A549 (cell line): Measurements from ENCODE around the gene ROR1. TPM values are rescaled to one million over a fixed set of nuclear protein-coding genes. Genes with fewer than 3 reads are reported as not detected.

Experiments used
- ATAC-seq, 2 experiments: fragments of 200-7000 bp in 1 of 2; fragments of >200 bp in 1 of 2; cut with Nextera tagmentation in 1 of 2; cut with Tn5 transposase in 1 of 2; 3 replicates each; pipeline versions ENCODE4 v1.8.0 to v1.9.1; 2018 to 2020; ENCODE audit warnings: mild to moderate bottlenecking in 1 of 2, moderate library complexity in 1 of 2
- CTCF ChIA-PET: fragments of 300-600 bp; sonication (Branson Sonifier 250); formaldehyde crosslinking; extraction: SDS; loops from one replicate; lab custom pipeline; 2021; ENCODE audit warnings: antibody characterized with exemption, inconsistent platforms; lab: Yijun Ruan, JAX
- POLR2A ChIA-PET: fragments of 350-600 bp; formaldehyde crosslinking; extraction: SDS; loops from one replicate; lab custom pipeline; 2021; ENCODE audit warnings: antibody characterized with exemption, inconsistent platforms; lab: Yijun Ruan, JAX
- DNase-seq, 2 experiments: peaks; one replicate each; pipeline versions ENCODE4 v3.0.0 to v3.0.0-alpha.2; 2011 to 2016; ENCODE audit warnings: low read depth in 1 of 2, low spot score in 1 of 2
- FAIRE-seq: peaks from 2 replicates; lab custom pipeline; 2011; peaks lifted over from hg19 to GRCh38; lab: Jason Lieb, UNC
- H3K27ac ChIP-seq, 2 experiments: fragments of >200 bp; sonication (Bioruptor Twin); formaldehyde crosslinking; 3 replicates each; pipeline ENCODE4 v1.5.1; 2016 to 2017
- H3K4me1 ChIP-seq: fragments of >200 bp; sonication (Bioruptor Twin); formaldehyde crosslinking; 3 replicates; pipeline ENCODE4 v1.6.1; 2016
- H3K4me2 ChIP-seq: fragments of >200 bp; sonication (Bioruptor Twin); formaldehyde crosslinking; 3 replicates; pipeline ENCODE4 v1.6.1; 2016
- H3K4me3 ChIP-seq: fragments of >200 bp; sonication (Bioruptor Twin); formaldehyde crosslinking; 3 replicates; pipeline ENCODE4 v1.5.1; 2016
- H3K9me3 ChIP-seq: fragments of >200 bp; sonication (Bioruptor Twin); formaldehyde crosslinking; 3 replicates; pipeline ENCODE4 v1.6.1; 2016
- CBX2 ChIP-seq: fragments of 200-600 bp; sonication (generic); IDR thresholded peaks from 2 replicates; pipeline ENCODE4 v1.6.1; 2016; ENCODE audit warnings: low read depth, mild to moderate bottlenecking, borderline replicate concordance
- CEBPB ChIP-seq, 2 experiments: fragments of >200 bp in 1 of 2; sonication (Bioruptor Twin) in 1 of 2; formaldehyde crosslinking in 1 of 2; IDR thresholded peaks; 2 replicates each; pipeline ENCODE4 v1.6.1; 2012 to 2016
- CHD4 ChIP-seq: fragments of 200-600 bp; sonication (generic); IDR thresholded peaks from 2 replicates; pipeline ENCODE4 v1.6.1; 2016; ENCODE audit warnings: antibody characterized with exemption, mild to moderate bottlenecking, borderline replicate concordance
- CTCF ChIP-seq: fragments of >200 bp; sonication (Bioruptor Twin); formaldehyde crosslinking; IDR thresholded peaks from 3 replicates; pipeline ENCODE4 v1.5.1; 2016
- EHMT2 ChIP-seq: fragments of 200-600 bp; sonication (generic); IDR thresholded peaks from 2 replicates; pipeline ENCODE4 v1.6.1; 2016; ENCODE audit warnings: antibody characterized with exemption, low read depth, mild to moderate bottlenecking, moderate library complexity
- ESRRA ChIP-seq: fragments of 150-350 bp; IDR thresholded peaks from 2 replicates; pipeline ENCODE4 v1.6.1; 2014; ENCODE audit warnings: mild to moderate bottlenecking, low read length, borderline replicate concordance
- HEYL ChIP-seq: fragments of 250-450 bp; sonication (Bioruptor Pico); IDR thresholded peaks from 2 replicates; pipeline ENCODE4 v1.8.0; 2021; ENCODE audit warnings: mild to moderate bottlenecking, moderate library complexity
- HOXA7 ChIP-seq: fragments of 250-450 bp; sonication (Bioruptor Pico); IDR thresholded peaks from 2 replicates; pipeline ENCODE4 v1.5.0; 2020; ENCODE audit warnings: mild to moderate bottlenecking, moderate library complexity
- HOXB5 ChIP-seq: fragments of 250-450 bp; sonication (Bioruptor Pico); IDR thresholded peaks from 2 replicates; pipeline ENCODE4 v1.5.0; 2020; ENCODE audit warnings: mild to moderate bottlenecking, moderate library complexity
- KDM5A ChIP-seq: fragments of 200-600 bp; sonication (generic); IDR thresholded peaks from 2 replicates; pipeline ENCODE4 v1.6.1; 2016; ENCODE audit warnings: antibody characterized with exemption, mild to moderate bottlenecking
- NFE2L2 ChIP-seq: fragments of 150-350 bp; conservative IDR thresholded peaks from 2 replicates; pipeline ENCODE4 v1.6.1; 2014; ENCODE audit warnings: low read length
- NPAS2 ChIP-seq: fragments of 250-450 bp; sonication (Bioruptor Pico); IDR thresholded peaks from 2 replicates; pipeline ENCODE4 v1.8.0; 2022; ENCODE audit warnings: mild to moderate bottlenecking, moderate library complexity, borderline replicate concordance
- NR3C1 ChIP-seq: fragments of >200 bp; sonication (Bioruptor Twin); formaldehyde crosslinking; IDR thresholded peaks from 3 replicates; pipeline ENCODE4 v1.6.1; 2017
- PHF8 ChIP-seq: fragments of 200-600 bp; sonication (generic); IDR thresholded peaks from 2 replicates; pipeline ENCODE4 v1.6.1; 2016; ENCODE audit warnings: low read depth, mild to moderate bottlenecking, antibody characterized with exemption, moderate library complexity, borderline replicate concordance
- SMC3 ChIP-seq: fragments of >200 bp; sonication (Bioruptor Twin); formaldehyde crosslinking; IDR thresholded peaks from 3 replicates; pipeline ENCODE4 v1.6.1; 2018; ENCODE audit warnings: inconsistent platforms
- SREBF2 ChIP-seq: fragments of 450-650 bp; IDR thresholded peaks from 2 replicates; pipeline ENCODE4 v1.6.1; 2014; ENCODE audit warnings: mild to moderate bottlenecking, moderate library complexity
- USF2 ChIP-seq: fragments of 450-650 bp; IDR thresholded peaks from 2 replicates; pipeline ENCODE4 v1.6.1; 2014; ENCODE audit warnings: antibody characterized with exemption
- ZC3H11A ChIP-seq: fragments of 450-650 bp; IDR thresholded peaks from 2 replicates; pipeline ENCODE4 v1.6.1; 2014; ENCODE audit warnings: antibody characterized with exemption, mild to moderate bottlenecking
- WGBS: methylation state at CpG from one replicate; pipeline ENCODE4 v1.1.6; 2017; ENCODE audit errors: missing lambda C conversion rate; 5-methylcytosine and 5-hydroxymethylcytosine counted together
- polyA plus RNA-seq, 4 experiments: library from polyadenylated mRNA; depleted of rRNA in 3 of 4; stranded (reverse); fragments of >200 nt; fragmentation: RNase III in 1 of 4; extraction: RNeasy Plus Mini Kit Qiagen cat#74134 plus additional on column Dnase treatment in 1 of 4; gene quantifications; 2 replicates in 3 of 4; 3 replicates in 1 of 4; pipeline ENCODE4 v1.2.3, GENCODE V29; 2011 to 2017

Gene ROR1
- polyA plus RNA-seq, 2 of the 4 experiments (the other 2 are of a cell fraction): 6.5 to 19.0 TPM

GRCh38 chr1:64137412-64137803 lies 363.6 kb downstream of the ROR1 start:
- no peak overlapping the region for H3K4me2 ChIP-seq
- POLR2A ChIA-PET: interaction anchor here (1.1 kb wide), 1 partner anchor 445 kb away, joined by 3 read pairs; no protein-coding TSS in a partner anchor
- ATAC-seq (no peak), DNase-seq (no peak), FAIRE-seq (no peak)
- no peak overlapping the region for H3K4me3 ChIP-seq
- CTCF ChIA-PET: interaction anchor here (0.6 to 3.2 kb wide), 41 partner anchors 9 to 531 kb away, joined by 3 to 17 read pairs (median 4); partner anchors contain the start of gene ROR1
- no peaks in the 10 kb centered on the region for H3K9me3 ChIP-seq
- no peak for TF ChIP-seq ZC3H11A
- no peak for TF ChIP-seq NPAS2 (CRISPR knock-in tag)
- TF ChIP-seq CTCF: no peak; the same call in 2 of the 3 replicates
- 55% methylated on average over 4 of the region's 4 CpGs for WGBS
- H3K4me1 ChIP-seq: peaks cover 38% of the 10 kb centered on the region
- H3K27ac ChIP-seq: no peak overlapping the region

GRCh38 chr1:64139877-64140276 lies 366.1 kb downstream of the ROR1 start:
- H3K4me2 ChIP-seq: no peak overlapping the region
- WGBS: 94% methylated on average over 10 of the region's 10 CpGs
- H3K27ac ChIP-seq: no peak overlapping the region
- POLR2A ChIA-PET: no interaction called here
- CTCF ChIA-PET: interaction anchor here (0.9 to 1.4 kb wide), 3 partner anchors 20 to 465 kb away, joined by 3 to 7 read pairs (median 4); no protein-coding TSS in a partner anchor
- DNase-seq (no peak), ATAC-seq (no peak), FAIRE-seq (no peak)
- no peak for TF ChIP-seq NFE2L2
- no peak overlapping the region for H3K4me3 ChIP-seq
- no peaks in the 10 kb centered on the region for H3K9me3 ChIP-seq
- peaks cover 21% of the 10 kb centered on the region for H3K4me1 ChIP-seq

- POLR2A ChIA-PET: no interaction called here
- Histone ChIP-seq H3K4me2 (no peak overlapping the region), H3K27ac (no peak overlapping the region), H3K4me3 (no peak overlapping the region), H3K9me3 (no peaks in the 10 kb centered on the region), H3K4me1 (peaks cover 14% of the 10 kb centered on the region)
- CTCF ChIA-PET: interaction anchor here (1.4 kb wide), 1 partner anchor 466 kb away, joined by 4 read pairs; no protein-coding TSS in a partner anchor
- TF ChIP-seq CEBPB (IDR thresholded peaks at IDR 0.05) (no peak), NFE2L2 (no peak), CHD4 (no peak), NR3C1 (no peak), ESRRA (no peak), SREBF2 (no peak), HEYL (no peak), SMC3 (no peak), USF2 (no peak), HOXA7 (CRISPR knock-in tag) (no peak), KDM5A (no peak), EHMT2 (no peak), CBX2 (no peak), PHF8 (no peak), HOXB5 (no peak)
- DNase-seq: no peak
- no peak for FAIRE-seq
- ATAC-seq: no peak
- WGBS: 90% methylated on average over 2 of the region's 2 CpGs
These were observed 366.8 kb downstream of the ROR1 start for GRCh38 chr1:64140596-64140995.
